Measurements from ENCODE around the gene ELMO3.

The ELMO3 gene

DNA sequence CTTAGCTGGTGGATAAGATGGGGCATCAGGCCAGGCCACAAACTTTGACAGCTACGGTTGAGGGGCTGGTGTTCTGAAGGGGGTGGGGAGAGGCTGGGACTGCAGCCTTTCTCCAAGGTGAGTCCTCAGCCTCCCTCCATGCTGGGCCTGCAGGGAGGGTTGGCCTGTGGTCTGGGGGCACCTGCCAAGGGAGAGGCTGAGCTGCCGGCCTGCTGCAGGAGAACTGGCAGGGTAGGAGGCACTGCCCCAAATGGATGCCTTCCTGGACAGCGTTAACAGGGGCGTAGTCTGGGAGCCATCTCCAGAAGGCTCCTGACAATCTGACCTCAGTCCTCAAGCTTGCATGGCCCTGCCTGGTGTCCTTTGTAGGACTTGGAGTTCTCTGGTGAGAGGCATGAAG is 5.1 kb downstream of the ELMO3 start:
- no peak overlapping the region for H3K27ac ChIP-seq
- TF ChIP-seq CTCF (conservative IDR thresholded peaks at IDR 0.05): no peak

- no peak overlapping the region for H3K27ac ChIP-seq
- TF ChIP-seq CTCF (conservative IDR thresholded peaks at IDR 0.05): no peak
These were observed 7.4 kb downstream of the ELMO3 start for GRCh38 chr16:67206129-67206837.

- H3K27ac ChIP-seq: no peak overlapping the region
- no peak for TF ChIP-seq CTCF (conservative IDR thresholded peaks at IDR 0.05)
These were observed 7.9 kb downstream of the ELMO3 start for GRCh38 chr16:67206838-67207248.

DNA sequence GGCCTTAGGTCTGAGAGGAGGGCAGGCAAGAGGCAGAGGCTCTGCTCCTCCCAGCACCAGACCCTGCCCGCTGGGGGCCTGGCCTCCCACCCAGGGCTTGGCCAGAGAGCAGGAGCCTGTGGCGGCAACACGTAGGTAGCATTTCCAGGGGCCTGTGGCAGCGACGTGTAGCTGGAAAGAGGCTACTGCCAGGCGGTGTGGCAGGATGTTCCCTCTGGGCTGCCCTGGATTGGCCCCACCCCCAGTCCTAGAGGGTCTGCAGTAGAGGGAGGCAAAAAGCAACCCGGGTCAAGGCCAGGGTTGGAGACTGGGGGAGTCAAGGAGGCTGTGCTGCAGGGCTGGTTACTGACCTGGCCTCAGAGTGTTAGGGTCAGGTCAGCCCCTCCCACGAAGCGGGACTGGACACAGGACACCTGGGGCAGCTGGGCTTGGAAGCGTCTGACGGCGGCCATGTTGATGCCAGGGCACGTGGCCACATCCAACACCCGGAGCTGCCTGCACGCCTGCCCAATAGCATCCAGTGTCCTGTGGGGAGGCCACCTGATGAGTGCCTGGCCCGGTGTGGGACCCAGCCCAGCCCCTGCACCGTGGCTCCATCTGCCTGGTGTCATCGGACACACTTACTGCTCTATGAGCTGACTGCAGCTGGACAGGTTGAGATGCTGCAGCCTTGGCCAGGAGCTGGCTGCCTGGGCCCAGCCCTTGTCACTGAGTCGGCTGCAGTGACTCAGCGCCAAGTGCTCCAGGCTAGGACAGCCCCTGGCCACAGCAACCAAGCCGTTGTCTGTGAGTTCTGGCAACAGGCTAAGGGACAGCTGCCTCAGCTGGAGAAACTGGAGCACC is 8.5 kb downstream of the ELMO3 start:
- TF ChIP-seq CTCF (conservative IDR thresholded peaks at IDR 0.05): no peak
- H3K27ac ChIP-seq: no peak overlapping the region

GRCh38 chr16:67208154-67208896 is 9.4 kb downstream of the ELMO3 start:
- H3K27ac ChIP-seq: no peak overlapping the region
- no peak for TF ChIP-seq CTCF (conservative IDR thresholded peaks at IDR 0.05)

GRCh38 chr16:67209565-67209964 is 10.6 kb downstream of the ELMO3 start:
- TF ChIP-seq CTCF (conservative IDR thresholded peaks at IDR 0.05): no peak
- H3K27ac ChIP-seq: no peak overlapping the region

Measured in VCaP (cell line).